Stomach smooth muscle (tissue), 2 donors: Measurements from ENCODE around the gene CGRRF1.

ENCODE experiments used
- H3K27ac ChIP-seq: one replicate; pipeline ENCODE4 v1.7.0; 2013; ENCODE audit warnings: mild to moderate bottlenecking, low read length, inconsistent platforms
- H3K27me3 ChIP-seq, 2 donors: one replicate each; pipeline ENCODE4 v1.7.0; 2013; ENCODE audit warnings: low read length in 2 of 2; ENCODE audit not compliant: insufficient read depth in 2 of 2, control insufficient read depth in 1 of 2
- H3K36me3 ChIP-seq, 2 donors: one replicate each; pipeline ENCODE4 v1.7.0; 2013; ENCODE audit warnings: low read length in 2 of 2; ENCODE audit not compliant: control insufficient read depth in 2 of 2, insufficient read depth in 2 of 2
- H3K4me1 ChIP-seq: one replicate; pipeline ENCODE4 v1.7.0; 2013; ENCODE audit warnings: low read length; ENCODE audit not compliant: control insufficient read depth, insufficient read depth
- H3K4me3 ChIP-seq, 2 donors: one replicate each; pipeline ENCODE4 v1.7.0; 2013; ENCODE audit warnings: low read length in 2 of 2
- H3K9ac ChIP-seq, 2 donors: one replicate each; pipeline ENCODE4 v1.7.0; 2013; ENCODE audit warnings: low read length in 2 of 2, mild to moderate bottlenecking in 1 of 2
- H3K9me3 ChIP-seq, 2 donors: one replicate each; pipeline ENCODE4 v1.7.0; 2013; ENCODE audit warnings: low read length in 2 of 2; ENCODE audit not compliant: control insufficient read depth in 2 of 2
- donor health status: healthy.
- donor health status: Pancreatic carcinoma.

CGRRF1 gene

DNA sequence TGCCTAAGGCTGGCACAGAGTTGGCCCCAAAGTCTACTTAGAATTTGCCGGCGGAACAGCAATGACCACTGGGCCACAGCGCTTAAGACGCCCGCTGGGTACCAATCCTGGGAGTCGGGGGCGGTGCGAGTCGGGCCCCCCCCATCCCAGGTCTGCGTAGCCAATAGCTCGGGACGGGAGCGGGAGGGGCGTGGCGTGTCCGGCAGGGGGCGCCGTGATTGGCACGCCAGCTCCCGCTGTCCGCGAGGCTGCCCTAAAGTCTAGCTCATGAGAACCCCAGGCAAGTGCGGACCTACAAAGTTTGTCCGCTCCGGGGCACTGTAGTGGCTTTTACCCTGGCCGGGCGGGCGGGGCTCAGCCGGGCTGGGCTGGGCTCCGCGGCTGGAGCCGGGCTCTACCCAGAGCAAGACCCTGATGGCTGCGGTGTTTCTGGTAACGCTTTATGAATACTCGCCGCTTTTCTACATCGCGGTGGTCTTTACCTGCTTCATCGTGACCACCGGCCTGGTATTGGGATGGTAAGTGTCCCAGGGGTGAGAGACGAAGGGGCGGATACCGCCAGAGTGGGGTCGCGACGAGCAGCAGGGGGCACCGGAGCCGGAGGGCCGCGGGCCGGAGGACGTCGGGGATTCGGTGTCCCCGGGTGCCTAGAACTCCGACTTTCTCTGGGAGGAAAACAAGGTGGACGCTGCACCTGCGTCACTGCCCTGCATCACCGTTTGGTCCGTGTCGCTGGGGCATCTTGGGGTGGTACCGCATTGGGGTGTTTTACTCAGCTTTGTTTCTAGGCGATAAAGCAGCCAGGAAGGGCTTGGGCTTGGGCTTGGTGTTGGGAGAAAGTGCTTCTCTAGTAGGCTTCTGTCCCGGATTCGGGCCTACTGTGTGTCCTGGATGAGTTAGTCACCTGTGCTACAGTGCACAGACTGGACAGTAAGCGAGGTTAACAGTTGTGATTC is at the start of gene CGRRF1:
Gene CGRRF1 (plus strand): TSS at position 361 of the 956 bp plus-strand sequence. CDS start 54 bp downstream, at position 415.
- no peaks in the 10 kb centered on the region for H3K27me3 ChIP-seq
- peaks cover 14% of the 10 kb centered on the region for H3K4me1 ChIP-seq
- peak within 1 kb of the TSS; percentile 84 to 95 for H3K9ac ChIP-seq
- peak within 1 kb of the TSS; percentile 75 for H3K27ac ChIP-seq
- H3K36me3 ChIP-seq = no peaks in the 10 kb centered on the region
- H3K9me3 ChIP-seq = no peaks in the 10 kb centered on the region
- peak within 1 kb of the TSS; percentile 84 to 99 for H3K4me3 ChIP-seq

- Histone ChIP-seq H3K9ac (no peak overlapping the region), H3K36me3 (no peaks in the 10 kb centered on the region), H3K9me3 (no peaks in the 10 kb centered on the region), H3K27me3 (no peaks in the 10 kb centered on the region), H3K27ac (no peak overlapping the region), H3K4me1 (no peaks in the 10 kb centered on the region), H3K4me3 (no peak overlapping the region)
Observed at GRCh38 chr14:54462048-54462447, 47.7 kb upstream of the CGRRF1 start.

DNA sequence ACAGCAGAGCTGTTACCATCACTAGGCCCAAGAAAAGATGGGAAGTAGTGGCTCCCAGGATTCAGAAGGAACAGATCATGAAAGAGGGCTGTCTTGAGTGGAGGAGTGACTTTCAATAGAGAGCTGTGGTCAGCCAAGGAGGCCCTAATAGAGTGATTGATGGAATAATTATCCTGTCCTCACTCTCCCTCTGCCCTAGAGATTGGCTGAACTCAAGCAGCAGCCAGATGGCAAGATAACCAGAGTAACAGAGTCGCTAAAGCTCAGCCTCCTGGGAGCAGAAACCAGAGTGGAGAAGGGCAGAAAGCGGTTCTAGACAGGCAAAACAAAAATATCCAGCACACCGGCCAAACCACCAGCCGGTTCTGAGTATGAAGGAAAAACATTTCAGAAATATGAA is 44.1 kb upstream of the CGRRF1 start:
- no peak overlapping the region for H3K4me3 ChIP-seq
- no peaks in the 10 kb centered on the region for H3K36me3 ChIP-seq
- H3K9me3 ChIP-seq = no peaks in the 10 kb centered on the region
- H3K9ac ChIP-seq = no peak overlapping the region
- H3K27me3 ChIP-seq = no peaks in the 10 kb centered on the region
- H3K4me1 ChIP-seq = no peaks in the 10 kb centered on the region
- no peak overlapping the region for H3K27ac ChIP-seq

GRCh38 chr14:54467280-54467679 is 42.4 kb upstream of the CGRRF1 start:
- no peak overlapping the region for H3K4me3 ChIP-seq
- no peaks in the 10 kb centered on the region for H3K4me1 ChIP-seq
- no peaks in the 10 kb centered on the region for H3K9me3 ChIP-seq
- H3K27ac ChIP-seq = no peak overlapping the region
- H3K27me3 ChIP-seq = no peaks in the 10 kb centered on the region
- H3K36me3 ChIP-seq = peaks cover 0 to 4% of the 10 kb centered on the region in 2 donors
- H3K9ac ChIP-seq = no peak overlapping the region

DNA sequence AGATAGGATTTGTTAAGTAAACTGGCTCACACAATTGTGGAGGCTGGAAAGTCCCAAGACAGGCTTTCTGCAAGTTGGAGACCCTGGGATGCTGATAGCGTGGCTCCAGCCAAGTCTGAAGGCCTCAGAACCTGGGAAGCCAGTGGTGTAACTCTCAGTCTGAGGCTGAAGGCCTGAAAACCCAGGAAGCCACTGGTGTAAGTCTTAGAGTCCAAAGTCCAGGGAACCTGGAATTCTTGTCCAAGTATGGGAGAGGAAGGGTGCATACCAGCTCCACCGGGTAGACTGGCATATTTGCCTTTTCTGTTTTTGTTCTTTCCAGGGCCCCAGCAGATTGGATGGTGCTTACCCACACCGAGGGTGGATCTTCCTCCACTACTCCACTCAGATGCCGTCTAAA is 39.0 kb upstream of the CGRRF1 start:
- Histone ChIP-seq H3K9me3 (no peaks in the 10 kb centered on the region), H3K36me3 (peaks cover 0 to 4% of the 10 kb centered on the region in 2 donors), H3K4me3 (no peak overlapping the region), H3K4me1 (no peaks in the 10 kb centered on the region), H3K9ac (no peak overlapping the region), H3K27me3 (no peaks in the 10 kb centered on the region), H3K27ac (no peak overlapping the region)

GRCh38 chr14:54471641-54472040 is 38.1 kb upstream of the CGRRF1 start:
- no peak overlapping the region for H3K27ac ChIP-seq
- peaks cover 0 to 4% of the 10 kb centered on the region in 2 donors for H3K36me3 ChIP-seq
- no peak overlapping the region for H3K4me3 ChIP-seq
- H3K4me1 ChIP-seq = no peaks in the 10 kb centered on the region
- no peaks in the 10 kb centered on the region for H3K27me3 ChIP-seq
- H3K9me3 ChIP-seq = no peaks in the 10 kb centered on the region
- no peak overlapping the region for H3K9ac ChIP-seq

GRCh38 chr14:54472315-54472714 is 37.4 kb upstream of the CGRRF1 start:
- peaks cover 0 to 4% of the 10 kb centered on the region in 2 donors for H3K36me3 ChIP-seq
- no peaks in the 10 kb centered on the region for H3K27me3 ChIP-seq
- H3K9me3 ChIP-seq = no peaks in the 10 kb centered on the region
- no peaks in the 10 kb centered on the region for H3K4me1 ChIP-seq
- no peak overlapping the region for H3K4me3 ChIP-seq
- no peak overlapping the region for H3K9ac ChIP-seq
- H3K27ac ChIP-seq = no peak overlapping the region

DNA sequence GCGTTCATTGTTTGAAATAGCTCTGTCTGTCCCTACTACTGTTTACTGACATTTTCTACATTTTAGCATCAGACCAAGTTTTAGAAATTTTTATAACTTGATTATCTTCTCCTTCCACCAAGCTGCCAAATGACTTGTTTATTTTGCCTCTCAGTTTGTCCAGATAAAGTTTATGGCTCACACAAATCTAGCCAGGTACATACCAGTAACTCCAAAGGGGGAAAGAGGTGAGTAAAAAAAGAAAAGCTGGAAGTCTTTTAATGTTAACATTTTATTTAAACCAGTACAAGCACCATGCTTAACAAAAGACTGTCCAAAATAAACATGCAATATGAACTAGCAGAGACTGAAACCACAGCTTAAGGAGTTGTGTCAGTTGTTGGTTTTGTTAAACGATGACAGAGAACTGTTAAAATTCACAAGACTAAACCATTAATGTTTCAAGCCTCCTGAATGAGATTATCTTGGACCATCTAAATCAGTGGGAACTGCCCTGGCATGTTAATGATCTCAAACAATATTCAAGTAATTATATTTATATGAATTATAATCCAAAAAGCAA is 35.4 kb upstream of the CGRRF1 start:
- Histone ChIP-seq H3K9ac (no peak overlapping the region), H3K4me3 (no peak overlapping the region), H3K27ac (no peak overlapping the region), H3K9me3 (no peaks in the 10 kb centered on the region), H3K4me1 (no peaks in the 10 kb centered on the region), H3K27me3 (no peaks in the 10 kb centered on the region), H3K36me3 (peaks cover 6 to 12% of the 10 kb centered on the region in 2 donors)

DNA sequence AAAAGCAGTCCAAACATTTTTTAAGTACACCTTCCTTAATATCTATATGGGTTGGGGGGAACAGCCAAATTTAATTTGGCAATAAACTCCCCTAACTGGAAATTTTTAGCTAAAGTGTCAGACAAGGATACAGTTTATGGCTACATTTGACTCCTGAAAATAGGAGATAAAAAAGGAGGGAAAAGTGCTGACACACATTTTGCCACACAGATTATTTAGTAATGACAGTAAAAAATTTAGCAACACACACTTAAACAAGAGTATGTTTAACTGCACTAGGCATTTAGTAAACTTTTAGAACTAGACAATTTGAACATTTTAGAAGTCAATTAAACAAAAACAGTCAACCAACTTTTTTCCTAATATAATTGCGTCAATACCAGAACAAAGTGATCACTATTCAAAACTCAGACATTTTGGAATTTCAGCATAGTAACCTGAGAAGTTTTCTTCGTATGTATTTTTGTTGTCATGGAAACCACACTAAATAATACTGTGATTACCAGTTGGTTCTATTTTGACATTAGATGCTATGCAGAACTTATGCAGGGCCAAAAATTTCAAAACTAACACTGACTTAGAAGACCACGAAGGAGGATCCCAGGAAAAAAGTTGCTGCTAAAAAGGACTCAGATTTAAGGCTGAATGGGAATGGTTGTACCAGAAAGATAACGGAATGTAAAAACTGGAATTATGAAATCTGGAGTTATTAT is 34.4 kb upstream of the CGRRF1 start:
- Histone ChIP-seq H3K4me3 (no peak overlapping the region), H3K27me3 (no peaks in the 10 kb centered on the region), H3K4me1 (no peaks in the 10 kb centered on the region), H3K9me3 (no peaks in the 10 kb centered on the region), H3K9ac (no peak overlapping the region), H3K27ac (no peak overlapping the region), H3K36me3 (peaks cover 7 to 16% of the 10 kb centered on the region in 2 donors)

DNA sequence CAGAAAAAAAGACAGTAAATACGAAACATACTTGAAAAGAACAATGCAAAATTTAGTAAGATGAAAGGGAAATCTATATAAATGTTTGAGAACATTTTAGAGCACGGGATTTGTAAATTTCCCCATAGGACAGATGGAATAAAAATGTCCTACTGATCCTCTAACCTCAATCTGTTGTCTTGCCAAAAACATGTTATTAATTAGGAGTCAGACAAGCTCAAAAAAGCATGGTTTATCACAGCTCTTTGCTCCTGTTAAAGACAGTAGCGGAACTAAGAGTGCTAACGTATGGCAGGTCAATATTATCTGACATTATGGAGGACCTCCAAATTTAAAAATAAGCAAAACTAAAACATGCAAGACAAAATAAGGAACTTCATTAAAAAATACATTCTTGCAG is 33.8 kb upstream of the CGRRF1 start:
- no peak overlapping the region for H3K4me3 ChIP-seq
- no peaks in the 10 kb centered on the region for H3K27me3 ChIP-seq
- H3K27ac ChIP-seq = no peak overlapping the region
- H3K9me3 ChIP-seq = no peaks in the 10 kb centered on the region
- H3K4me1 ChIP-seq = no peaks in the 10 kb centered on the region
- H3K9ac ChIP-seq = no peak overlapping the region
- peaks cover 7 to 16% of the 10 kb centered on the region in 2 donors for H3K36me3 ChIP-seq
